NOMO-1 treated with dmso at 0.1 percent for 144 hours (cell line): ENCODE results near the gene HMGXB3.
A peak's percentile ranks its signal among the peaks of the same experiment; 100 is the strongest.

Source experiments
- DNase-seq: peaks from one replicate; lab custom pipeline; 2025; ENCODE audit not compliant: unreplicated experiment; lab: John Stamatoyannopoulos, UW

HMGXB3 gene

GRCh38 chr5:150052226-150052955 is 51.9 kb downstream of the HMGXB3 start:
- DNase-seq, result no peak

GRCh38 chr5:150052956-150053712 is 52.6 kb downstream of the HMGXB3 start:
- DNase-seq, result no peak

- DNase-seq, result no peak
Observed at GRCh38 chr5:150053713-150054392, 53.3 kb downstream of the HMGXB3 start.

GRCh38 chr5:150054569-150054968 is 54.0 kb downstream of the HMGXB3 start:
- DNase-seq, result no peak

- no peak for DNase-seq
Observed at GRCh38 chr5:150055326-150056074, 55.0 kb downstream of the HMGXB3 start.

GRCh38 chr5:150056075-150056443 is 55.5 kb downstream of the HMGXB3 start:
- no peak for DNase-seq

- DNase-seq, result no peak
Observed at GRCh38 chr5:150057052-150057451, 56.5 kb downstream of the HMGXB3 start.

GRCh38 chr5:150057511-150057910 is 57.0 kb downstream of the HMGXB3 start:
- no peak for DNase-seq

- no peak for DNase-seq
Observed at GRCh38 chr5:150057996-150058395, 57.5 kb downstream of the HMGXB3 start.

GRCh38 chr5:150058480-150059126 is 58.1 kb downstream of the HMGXB3 start:
- DNase-seq, result peak; percentile 67

GRCh38 chr5:150059623-150060022 is 59.1 kb downstream of the HMGXB3 start:
- no peak for DNase-seq

- DNase-seq, result no peak
Observed at GRCh38 chr5:150060471-150060870, 59.9 kb downstream of the HMGXB3 start.

- no peak for DNase-seq
Observed at GRCh38 chr5:150061538-150061995, 61.0 kb downstream of the HMGXB3 start.

GRCh38 chr5:150062216-150062922 is 61.8 kb downstream of the HMGXB3 start:
- DNase-seq, result peak; percentile 8

GRCh38 chr5:150063638-150064037 is 63.1 kb downstream of the HMGXB3 start:
- no peak for DNase-seq

GRCh38 chr5:150064681-150065220 is 64.2 kb downstream of the HMGXB3 start:
- no peak for DNase-seq

GRCh38 chr5:150065346-150065745 is 64.8 kb downstream of the HMGXB3 start:
- DNase-seq, result no peak

- DNase-seq, result no peak
Observed at GRCh38 chr5:150065886-150066285, 65.3 kb downstream of the HMGXB3 start.

- DNase-seq, result no peak
Observed at GRCh38 chr5:150066436-150066835, 65.9 kb downstream of the HMGXB3 start.
